GM23338 (cell line): ENCODE results near the gene TMEM8B.

ENCODE experiments used
- CREB1 ChIP-seq: fragments of 250-450 bp; sonication (Bioruptor Pico); IDR thresholded peaks from 2 replicates; pipeline ENCODE4 v1.5.0; 2020; ENCODE audit warnings: low read depth, mild to moderate bottlenecking, moderate library complexity
- CTCF ChIP-seq, 2 experiments: fragments of 200-600 bp in 1 of 2; sonication (generic) in 1 of 2; conservative IDR thresholded peaks; 2 replicates each; pipeline versions ENCODE4 v1.5.1 to v1.6.1; 2016 to 2017; ENCODE audit warnings: antibody characterized with exemption in 2 of 2, low read depth in 2 of 2, mild to moderate bottlenecking in 2 of 2, moderate library complexity in 1 of 2
- ETS1 ChIP-seq: IDR thresholded peaks from 2 replicates; pipeline ENCODE4 v1.6.1; 2016; ENCODE audit warnings: antibody characterized with exemption
- EZH2 ChIP-seq: fragments of 200-600 bp; sonication (generic); IDR thresholded peaks from one replicate; pipeline ENCODE4 v1.8.0; 2017; ENCODE audit warnings: antibody characterized with exemption, mild to moderate bottlenecking, low read depth; ENCODE audit not compliant: unreplicated experiment
- EZH2phosphoT487 ChIP-seq: fragments of 200-600 bp; sonication (generic); IDR thresholded peaks from one replicate; pipeline ENCODE4 v1.8.1; 2018; ENCODE audit warnings: antibody characterized with exemption; ENCODE audit not compliant: unreplicated experiment
- JUNB ChIP-seq: IDR thresholded peaks from one replicate; pipeline ENCODE4 v1.6.1; 2016; ENCODE audit warnings: antibody characterized with exemption; ENCODE audit not compliant: unreplicated experiment
- NANOG ChIP-seq: IDR thresholded peaks from 2 replicates; pipeline ENCODE4 v1.6.1; 2016; ENCODE audit warnings: antibody characterized with exemption, borderline replicate concordance
- POLR2AphosphoS5 ChIP-seq: IDR thresholded peaks from 2 replicates; pipeline ENCODE4 v1.6.1; 2016; ENCODE audit warnings: antibody characterized with exemption, low read depth
- REST ChIP-seq: IDR thresholded peaks from one replicate; pipeline ENCODE4 v1.6.1; 2018; ENCODE audit warnings: antibody characterized with exemption; ENCODE audit not compliant: unreplicated experiment
- STAT1 ChIP-seq: IDR thresholded peaks from one replicate; pipeline ENCODE4 v1.6.1; 2016; ENCODE audit warnings: antibody characterized with exemption; ENCODE audit not compliant: unreplicated experiment
- ZNF114 ChIP-seq: fragments of 250-450 bp; sonication (Bioruptor Pico); IDR thresholded peaks from 2 replicates; pipeline ENCODE4 v1.5.0; 2020; ENCODE audit warnings: mild to moderate bottlenecking, moderate library complexity
- ZNF462 ChIP-seq: fragments of 250-450 bp; sonication (Bioruptor Pico); IDR thresholded peaks from 2 replicates; pipeline ENCODE4 v1.5.0; 2020; ENCODE audit warnings: mild to moderate bottlenecking, moderate library complexity

- no peak for TF ChIP-seq CTCF (conservative IDR thresholded peaks at IDR 0.05; ENCODE audit: low read depth in 2 of 2)
- no peak for TF ChIP-seq EZH2phosphoT487
- no peak for TF ChIP-seq EZH2
- TF ChIP-seq REST = no peak
- TF ChIP-seq POLR2AphosphoS5 = no peak
- no peak for TF ChIP-seq CREB1 (CRISPR knock-in tag)
- TF ChIP-seq NANOG = no peak
- no peak for TF ChIP-seq JUNB
- no peak for TF ChIP-seq ETS1
- no peak for TF ChIP-seq STAT1
- no peak for TF ChIP-seq ZNF114 (CRISPR knock-in tag)
- no peak for TF ChIP-seq ZNF462 (CRISPR knock-in tag)
Measured at GRCh38 chr9:35835766-35836165, 6.7 kb downstream of the TMEM8B start.
